SHP77 treated with DMSO at 0.1 percent for 48 hours (cell line): ENCODE measurements around the gene PRODH.
"Not testable (repeated sequence)": the region's sequence is repeated elsewhere in the genome, so short reads cannot be mapped to it uniquely, and the experiment has no call there.

Source experiments
- DNase-seq: peaks from one replicate; lab custom pipeline; 2025; lab: John Stamatoyannopoulos, UW

PRODH gene, protein sequence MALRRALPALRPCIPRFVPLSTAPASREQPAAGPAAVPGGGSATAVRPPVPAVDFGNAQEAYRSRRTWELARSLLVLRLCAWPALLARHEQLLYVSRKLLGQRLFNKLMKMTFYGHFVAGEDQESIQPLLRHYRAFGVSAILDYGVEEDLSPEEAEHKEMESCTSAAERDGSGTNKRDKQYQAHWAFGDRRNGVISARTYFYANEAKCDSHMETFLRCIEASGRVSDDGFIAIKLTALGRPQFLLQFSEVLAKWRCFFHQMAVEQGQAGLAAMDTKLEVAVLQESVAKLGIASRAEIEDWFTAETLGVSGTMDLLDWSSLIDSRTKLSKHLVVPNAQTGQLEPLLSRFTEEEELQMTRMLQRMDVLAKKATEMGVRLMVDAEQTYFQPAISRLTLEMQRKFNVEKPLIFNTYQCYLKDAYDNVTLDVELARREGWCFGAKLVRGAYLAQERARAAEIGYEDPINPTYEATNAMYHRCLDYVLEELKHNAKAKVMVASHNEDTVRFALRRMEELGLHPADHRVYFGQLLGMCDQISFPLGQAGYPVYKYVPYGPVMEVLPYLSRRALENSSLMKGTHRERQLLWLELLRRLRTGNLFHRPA

DNA sequence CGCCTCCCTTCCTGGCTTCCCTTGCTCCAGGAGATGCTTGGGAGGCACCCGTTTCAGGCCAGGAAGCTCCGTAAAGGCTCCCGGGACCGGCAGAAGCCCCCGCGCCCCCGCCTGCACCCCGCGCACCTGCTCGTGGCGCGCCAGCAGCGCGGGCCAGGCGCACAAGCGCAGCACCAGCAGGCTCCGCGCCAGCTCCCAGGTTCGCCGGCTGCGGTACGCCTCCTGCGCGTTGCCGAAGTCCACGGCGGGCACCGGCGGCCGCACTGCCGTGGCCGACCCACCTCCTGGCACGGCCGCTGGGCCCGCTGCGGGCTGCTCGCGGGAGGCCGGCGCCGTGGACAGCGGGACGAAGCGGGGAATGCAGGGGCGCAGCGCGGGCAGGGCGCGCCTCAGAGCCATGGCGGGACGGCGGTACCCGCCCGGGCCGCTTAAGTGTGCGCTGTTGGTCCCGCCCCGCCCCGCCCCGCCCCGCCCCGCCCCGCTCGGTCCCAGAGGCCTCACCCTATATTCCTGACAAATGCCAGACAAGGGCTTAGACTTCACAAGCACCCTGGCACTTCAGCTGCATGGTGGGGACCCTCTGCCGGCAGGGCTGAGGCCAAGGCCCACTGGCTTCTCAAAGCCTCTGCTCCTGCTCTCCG lies at the start of gene PRODH:
PRODH (minus strand) TSS at position 405 of the 641 bp plus-strand sequence; CDS start at position 399, 6 bp downstream.
- DNase-seq, result no peak

DNA sequence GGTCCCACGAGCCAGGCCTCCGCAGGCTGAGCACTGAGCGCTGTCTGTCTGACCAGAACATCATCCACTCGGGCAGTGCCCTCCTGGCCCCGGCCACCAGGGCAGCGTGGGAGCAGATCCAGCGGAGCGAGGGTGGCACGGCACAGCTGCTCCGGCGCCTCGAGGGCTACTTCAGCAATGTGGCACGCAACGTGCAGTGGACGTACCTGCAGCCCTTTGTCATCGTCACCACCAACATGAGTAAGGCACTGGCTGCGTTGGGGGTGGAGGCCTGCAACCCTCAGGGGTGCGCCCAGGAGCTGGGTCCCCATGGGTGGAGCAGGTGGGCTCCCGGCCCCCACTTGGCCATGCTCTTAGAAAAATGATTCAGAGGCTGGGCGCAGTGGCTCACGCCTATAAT lies 49.7 kb upstream of the PRODH start:
- DNase-seq, result no peak

DNA sequence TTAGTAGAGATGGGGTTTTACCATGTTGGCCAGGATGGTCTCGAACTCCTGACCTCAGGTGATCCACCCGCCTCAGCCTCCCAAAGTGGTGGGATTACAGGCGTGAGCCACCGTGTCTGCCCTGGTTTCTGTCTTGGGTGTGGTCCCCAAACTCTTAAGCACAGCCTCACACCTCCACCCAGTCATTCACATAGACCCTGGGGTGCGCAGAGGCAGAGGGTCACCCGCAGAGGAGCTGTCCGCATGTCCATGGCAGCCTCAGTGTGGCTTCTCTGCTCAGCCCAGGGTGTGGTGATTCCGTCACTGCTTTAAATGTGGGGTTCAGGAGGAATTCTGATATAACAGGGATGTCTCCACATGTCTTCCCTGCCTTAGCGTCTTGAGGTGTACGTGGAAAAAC lies 48.5 kb upstream of the PRODH start:
- no peak for DNase-seq

DNA sequence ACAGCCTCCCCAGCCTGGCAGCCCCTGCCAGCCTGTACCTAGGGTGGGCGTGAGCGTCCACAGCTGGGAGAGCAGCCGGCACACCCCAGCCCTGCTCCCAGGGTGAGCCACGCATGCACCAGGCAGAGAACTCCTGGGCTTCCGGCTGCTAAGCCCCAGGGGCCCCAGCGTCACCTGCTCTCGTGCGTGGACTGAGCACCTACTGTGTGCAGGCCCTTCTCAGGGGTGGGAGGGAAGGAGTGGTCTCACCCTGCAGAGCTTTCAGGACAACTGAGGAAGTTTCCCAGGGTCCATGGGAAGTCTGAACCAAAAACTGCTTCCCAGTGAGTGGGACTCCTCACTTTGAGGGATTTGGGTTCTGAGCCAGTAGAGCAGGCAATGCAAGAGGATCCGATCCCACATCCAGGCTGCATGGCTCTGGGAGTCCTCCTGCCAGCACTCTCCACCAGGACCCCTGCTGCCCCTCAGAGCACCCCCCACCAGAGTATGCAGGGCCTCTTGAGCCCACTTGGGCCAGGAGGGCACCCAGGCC lies 47.1 kb upstream of the PRODH start:
- no peak for DNase-seq

DNA sequence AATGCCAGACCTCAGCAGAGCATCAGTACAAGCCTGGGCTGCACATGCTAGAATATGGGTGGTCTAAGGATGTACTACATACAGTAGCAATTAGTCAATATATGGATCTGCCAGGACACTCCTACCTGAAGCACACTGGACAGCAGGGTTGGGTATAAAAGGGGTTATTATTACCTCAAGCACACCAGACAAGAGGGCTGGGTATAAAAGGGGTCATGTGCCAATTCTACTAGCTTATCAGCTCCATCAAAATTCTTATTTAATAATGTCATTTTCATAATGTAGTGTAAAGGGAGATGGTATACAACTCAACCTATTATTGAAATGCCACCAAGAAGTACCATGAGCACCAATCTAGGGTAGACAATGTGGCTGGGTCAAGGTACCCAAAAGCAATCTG lies 44.7 kb upstream of the PRODH start:
- DNase-seq, result no peak

DNA sequence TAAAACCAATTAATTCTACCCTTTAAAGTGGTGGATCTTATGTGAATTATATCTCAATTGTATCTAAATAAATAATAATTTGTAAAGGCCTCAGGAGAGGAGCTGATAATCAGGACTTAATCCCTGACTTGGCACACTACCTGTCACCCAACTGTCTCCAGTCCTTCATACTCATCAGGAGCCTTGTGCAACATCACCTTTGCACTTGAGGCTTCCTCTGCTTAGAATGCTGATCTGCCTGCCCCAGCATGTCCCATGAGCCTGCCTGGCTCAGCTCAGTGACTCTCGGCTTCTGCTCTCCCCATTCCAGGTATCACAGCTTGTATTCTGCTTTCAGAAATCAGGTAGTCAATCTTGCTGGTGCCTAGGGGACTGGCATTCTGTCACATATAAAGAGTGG lies 43.9 kb upstream of the PRODH start:
- no peak for DNase-seq

DNA sequence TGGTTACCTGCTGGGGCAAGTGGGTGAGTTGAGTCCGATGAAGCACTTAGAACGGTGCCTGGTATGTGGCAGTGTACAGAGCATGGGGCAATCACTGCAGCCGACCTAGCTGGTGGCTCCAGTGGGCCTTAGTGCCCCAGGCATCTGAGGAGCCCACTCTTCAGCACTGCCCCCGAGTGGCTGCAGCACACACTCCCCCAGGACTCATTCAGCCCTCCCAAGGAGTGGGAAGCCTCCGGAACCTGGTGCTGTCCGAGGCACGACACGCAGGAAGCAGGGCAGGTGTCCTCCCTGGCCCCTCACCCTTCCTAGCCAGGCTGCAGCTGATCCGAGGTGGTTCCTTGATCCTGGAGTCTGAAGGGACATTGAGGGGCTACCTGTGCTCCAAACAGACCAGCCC lies 42.4 kb upstream of the PRODH start:
- DNase-seq, result no peak

DNA sequence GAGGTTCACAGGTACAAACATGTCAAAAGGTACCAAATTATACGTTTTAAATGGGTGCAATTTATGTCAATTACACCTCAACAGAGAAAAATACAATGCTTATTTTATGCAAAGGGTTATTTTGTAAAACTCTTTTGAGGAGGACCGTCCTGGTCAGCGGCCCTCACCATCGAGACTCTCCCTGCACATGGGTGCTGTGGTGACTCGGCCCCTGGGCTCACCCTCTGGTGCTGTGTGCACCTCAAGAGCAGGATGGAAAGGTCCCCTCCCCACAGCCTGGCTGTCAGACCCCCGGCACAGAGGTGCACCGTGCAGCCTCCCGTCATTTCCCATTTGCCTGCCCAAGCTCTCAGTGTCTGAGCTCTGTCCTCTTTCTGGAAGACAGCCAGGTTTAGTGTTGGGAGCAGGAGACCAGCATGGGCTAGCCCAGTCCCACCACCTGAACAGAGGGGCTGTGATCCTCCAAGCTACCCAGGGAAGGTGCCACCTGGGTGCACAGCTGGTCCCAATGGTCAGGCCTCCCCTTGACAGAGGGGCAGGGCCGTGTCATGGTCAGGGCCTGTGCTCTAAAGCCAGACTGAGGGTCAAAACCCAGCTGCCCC lies 41.8 kb upstream of the PRODH start:
- DNase-seq, result no peak

DNA sequence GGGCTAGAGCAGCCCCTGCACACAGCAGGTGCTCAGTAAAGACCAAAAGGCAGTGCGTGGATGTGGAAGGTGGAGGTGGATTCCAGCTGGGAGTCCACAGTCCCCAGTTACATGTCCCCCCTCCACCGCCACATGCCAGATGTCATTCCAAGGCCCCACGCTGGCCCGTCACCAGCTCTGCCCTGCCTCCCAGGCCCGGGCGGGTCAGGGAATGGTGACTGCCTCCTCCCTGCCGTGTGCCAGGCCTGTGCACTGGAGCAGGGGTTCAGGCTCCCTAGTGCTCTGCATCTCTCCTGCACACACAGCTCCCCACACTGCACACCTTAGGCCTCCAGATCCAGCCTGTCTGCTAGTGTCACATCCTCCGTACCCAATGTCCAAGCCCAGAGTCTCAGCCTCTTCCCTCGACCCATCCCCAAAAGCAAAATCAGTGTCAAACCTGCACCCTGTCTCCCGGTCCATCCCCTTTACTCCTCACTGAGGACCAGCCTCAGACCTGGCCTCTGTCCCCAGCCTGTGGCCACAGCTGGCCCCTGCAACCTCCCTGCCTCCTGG lies 40.2 kb upstream of the PRODH start:
- DNase-seq, result no peak

DNA sequence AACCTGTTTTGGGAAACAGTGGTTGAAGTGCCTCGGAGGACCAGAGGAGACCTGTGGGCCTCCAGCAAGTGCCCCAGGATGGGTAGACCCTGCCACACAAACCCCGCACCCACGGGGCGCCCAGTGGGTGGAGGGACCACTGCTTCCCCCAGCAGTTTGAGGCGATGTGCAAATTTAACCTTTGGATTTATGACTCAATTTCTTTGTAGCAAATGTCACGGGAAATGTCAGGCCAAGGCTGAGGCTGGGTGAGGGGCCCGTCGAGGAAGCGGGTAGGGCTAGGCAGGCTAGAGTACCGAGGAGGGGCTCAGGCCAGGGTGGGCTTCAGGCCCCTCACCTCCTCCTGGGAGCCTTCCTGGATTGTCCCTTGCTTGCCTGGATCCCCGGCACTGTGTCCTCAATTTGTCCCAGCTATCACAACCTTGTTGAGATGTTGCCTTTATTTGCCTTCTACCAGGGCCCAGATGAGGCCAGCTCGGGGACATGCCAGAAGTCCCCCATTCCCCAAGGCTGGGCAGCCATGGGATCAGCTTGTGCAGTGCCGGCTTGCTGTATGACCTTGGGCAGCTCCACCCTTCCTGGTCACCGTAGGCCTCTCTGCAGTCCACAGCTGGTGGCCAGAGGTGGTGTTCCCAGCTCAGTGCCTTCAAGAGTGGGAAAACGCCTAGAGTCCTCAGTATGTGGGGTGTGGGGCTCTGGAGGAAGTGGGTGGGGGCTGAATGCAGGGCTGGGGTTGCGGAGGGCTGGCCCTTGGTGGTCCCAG lies 39.5 kb upstream of the PRODH start:
- DNase-seq, result no peak

DNA sequence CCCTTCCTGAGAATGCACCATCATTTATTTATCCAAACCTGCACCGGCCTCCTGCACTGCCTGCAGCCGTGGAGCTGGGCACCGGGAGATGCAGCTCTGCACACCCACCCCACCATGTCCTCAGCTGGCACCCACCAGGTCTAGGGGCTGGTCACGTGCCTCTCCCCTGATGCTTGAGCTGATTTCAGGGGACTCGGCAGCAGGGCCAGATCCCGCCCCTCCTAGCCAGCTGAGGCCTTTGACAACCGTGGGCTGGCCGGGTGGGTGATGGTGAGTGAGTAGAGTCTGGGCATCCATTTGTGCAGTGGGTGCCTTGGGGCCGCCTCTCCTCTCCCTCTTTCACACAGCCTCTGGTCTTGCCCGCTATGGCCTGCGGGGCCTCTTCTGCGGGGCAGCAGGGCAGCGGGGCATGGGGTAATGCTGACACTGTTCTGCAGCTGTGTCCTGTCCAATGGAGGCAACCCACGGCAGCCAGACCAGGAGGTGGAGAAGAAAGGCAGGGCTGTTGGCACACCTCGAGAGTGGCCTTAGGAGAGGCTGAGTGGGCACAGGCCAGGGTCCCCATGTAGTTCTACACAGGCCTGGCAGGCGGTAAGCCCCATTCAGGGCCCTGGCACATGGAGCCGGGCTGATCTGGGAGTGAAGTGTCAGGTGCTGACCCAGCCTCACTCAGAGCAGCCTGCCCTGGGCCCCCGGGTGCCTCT lies 38.5 kb upstream of the PRODH start:
- no peak for DNase-seq

DNA sequence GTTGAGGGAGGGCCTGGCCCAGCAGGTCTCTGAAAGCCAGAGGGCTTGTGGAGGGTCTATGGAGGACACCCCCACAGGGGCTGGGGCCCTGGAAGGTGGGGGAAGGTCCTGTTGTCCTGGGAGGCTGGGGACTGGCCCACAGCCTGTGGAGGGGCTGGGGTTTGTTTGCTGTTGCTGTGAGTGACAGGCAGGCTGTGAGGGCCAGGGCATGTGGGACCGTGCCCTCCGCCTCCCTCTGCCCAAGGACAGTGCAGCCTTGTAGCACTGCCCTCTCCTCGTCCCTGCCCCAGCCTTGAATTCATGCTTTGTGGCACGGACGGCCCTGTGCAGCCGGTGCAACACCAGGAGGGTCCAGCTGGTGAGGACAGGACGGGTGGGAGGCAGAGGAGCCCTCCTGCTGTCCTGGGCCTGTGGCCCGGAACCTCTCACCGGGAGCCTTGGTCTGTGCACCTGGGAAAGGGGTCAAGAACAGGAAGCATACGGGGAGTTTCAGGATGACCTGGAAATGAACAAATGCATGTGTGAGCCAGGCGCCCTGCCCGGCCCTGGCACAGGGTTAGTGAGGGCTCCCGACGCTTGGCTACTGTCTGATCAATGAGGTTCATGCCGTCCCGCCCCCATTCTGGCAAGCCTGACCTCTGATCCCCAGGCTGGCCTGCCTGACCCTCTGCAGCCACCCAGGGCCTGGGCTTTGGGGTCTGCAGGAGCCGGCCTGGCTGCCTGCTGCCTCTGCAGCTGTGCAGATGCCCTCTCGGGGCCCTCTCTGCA lies 37.4 kb upstream of the PRODH start:
- DNase-seq, result no peak

DNA sequence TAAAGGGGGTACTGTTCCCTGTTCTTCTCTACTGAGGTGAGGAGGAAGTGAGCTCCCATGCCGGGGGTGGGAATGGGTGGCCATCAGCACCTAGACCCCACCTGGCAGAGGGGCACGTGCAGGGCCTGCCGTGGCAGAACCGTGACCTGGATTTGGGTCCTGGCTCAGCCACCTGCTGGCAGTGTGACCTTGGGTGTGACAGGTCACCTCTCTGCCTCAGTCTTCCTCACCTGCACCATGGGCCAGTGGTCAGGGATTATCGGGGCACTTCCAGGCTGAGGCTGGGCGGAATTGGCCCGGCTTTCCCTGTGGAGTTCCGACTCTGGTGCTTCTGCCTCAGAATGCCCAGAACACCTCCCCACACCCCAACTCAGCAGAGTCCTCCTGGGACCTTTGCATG lies 36.5 kb upstream of the PRODH start:
- DNase-seq, result not testable (repeated sequence)

DNA sequence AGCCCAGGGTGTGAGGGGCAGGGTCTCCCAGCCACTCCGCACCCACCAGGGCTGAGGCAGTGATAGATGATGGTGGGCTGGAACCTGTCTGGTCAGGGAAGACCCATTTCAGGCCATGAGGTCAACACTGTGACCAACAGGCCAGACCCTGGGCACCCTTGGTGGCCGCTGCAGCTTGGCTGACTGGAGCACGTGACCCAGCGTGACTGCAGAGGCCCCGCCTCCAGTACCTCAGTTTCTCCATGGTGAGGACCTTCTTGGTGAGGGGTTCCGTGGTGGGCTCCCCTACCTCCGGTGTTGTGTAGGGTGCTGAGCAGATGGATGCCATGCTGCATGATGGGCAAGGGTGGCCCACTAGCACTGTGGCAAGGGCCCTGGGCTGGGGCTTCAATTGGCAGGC lies 35.9 kb upstream of the PRODH start:
- DNase-seq, result not testable (repeated sequence)

DNA sequence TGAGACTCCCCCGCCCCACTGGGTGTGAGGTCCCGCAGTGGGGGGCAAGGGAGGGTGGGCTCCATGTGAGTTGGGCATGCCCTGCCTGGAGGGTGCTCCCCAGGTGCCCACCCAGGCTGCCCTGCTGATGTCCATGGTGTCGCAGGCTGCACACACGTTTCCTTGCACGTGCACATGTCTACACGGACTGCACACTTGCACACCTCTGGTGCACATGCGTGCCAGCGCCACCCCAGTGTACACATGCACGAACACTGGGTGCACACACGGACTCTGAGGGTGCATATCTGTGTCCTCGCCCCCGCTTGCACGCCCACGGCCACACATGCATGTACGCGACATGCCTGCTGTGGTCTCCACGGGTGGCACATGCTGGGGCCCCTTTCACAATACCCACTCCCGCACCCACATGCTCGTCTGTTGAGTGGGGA lies 35.2 kb upstream of the PRODH start:
- no peak for DNase-seq

DNA sequence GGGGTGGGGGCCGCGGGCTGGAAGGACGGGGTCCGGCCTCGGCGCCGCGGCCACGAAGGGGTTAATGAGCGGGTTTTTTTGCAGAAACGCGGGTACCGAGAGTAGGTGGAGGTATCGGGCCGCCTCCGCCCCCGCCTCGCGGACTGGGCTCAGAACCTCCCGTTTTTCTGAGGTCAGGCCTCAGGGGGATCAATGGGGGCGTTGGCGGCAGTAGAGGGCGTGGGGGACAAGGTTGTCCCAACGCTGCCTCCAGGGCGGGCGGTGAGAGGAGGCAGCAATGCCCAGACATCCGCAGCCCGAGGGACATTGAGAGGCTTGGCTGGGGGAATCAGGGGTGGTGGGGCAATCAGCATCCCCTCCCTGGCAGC lies 34.8 kb upstream of the PRODH start:
- DNase-seq, result no peak

DNA sequence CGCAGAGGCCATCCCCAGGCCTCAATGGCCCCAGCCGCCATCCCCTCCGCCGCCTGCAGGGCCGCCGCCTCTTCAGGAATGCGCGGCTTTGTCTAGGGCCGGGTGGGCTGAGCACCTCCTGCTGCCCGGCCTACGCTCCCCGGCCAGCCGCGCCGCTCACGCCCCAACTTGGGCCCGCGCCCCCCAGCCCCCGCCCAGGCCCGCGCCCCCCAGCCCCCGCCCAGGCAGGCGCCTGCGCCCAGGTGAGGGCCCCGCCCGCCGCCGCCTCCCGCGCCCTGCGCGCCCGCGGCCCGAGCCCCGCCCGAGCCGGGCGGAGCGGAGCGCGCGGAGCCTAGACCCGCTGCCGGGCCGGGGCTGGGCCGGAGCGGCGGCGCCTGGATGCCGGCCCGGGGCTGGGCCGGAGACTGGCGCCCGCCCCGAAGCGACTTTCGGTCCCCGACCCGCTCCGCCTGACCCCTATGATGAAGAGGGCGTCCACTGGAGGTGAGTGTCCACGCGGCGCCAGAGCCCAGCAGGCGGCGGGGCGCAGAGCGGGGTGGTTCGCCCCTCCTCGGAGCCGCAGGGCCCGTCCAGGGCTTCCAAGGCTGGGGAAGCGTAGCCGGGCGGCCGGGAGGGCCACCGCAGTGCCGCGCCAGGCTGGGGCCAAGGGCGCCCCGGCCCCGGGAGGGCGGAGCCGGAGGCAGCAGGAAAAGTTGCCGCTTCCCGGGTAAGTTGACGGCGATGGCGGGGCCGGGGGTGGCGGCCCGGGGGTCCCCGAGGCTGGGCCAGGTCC lies 34.3 kb upstream of the PRODH start:
- DNase-seq, result no peak

DNA sequence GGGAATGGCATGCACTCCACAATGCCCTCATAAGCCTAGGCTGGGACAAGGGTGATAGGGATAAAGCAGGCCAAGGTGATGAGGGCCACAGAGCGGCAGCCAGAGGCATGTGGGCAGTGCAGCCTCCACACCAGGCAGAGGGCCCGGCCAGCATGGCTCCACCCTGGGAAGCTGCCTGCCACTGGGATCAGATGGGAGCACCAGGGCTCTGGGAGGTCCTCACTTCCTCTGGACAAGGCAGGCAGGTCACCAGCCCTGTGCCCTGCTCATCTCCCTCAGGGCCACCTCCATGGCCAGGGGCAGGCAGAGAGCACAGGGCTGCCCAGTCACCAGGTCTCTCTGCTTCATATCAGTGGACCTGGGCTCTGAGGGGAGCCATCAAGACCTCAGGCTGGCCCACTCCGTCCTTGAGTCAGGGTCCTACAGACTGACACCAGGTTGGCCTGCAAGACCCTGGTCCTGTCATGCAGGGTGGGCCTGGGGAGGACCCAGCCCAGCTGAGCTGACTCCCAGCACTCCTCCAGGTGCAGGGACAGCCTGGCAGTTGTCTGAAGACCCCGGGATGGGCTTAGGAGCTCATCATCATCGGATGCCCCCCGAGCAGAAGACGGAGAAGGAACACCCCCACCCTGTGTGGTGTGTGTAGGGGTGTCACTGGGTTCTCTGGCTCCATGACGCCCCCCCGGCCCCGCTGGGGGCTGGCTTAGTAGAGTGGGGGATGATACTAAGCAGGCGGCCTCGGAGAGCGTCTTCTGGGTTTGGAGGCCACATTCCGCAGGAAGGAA lies 33.3 kb upstream of the PRODH start:
- DNase-seq, result not testable (repeated sequence)
